ENCODE results near the gene PHPT1.
"Not testable (repeated sequence)": the region's sequence is repeated elsewhere in the genome, so short reads cannot be mapped to it uniquely, and the experiment has no call there.

- not testable (repeated sequence) for TF ChIP-seq ELF4 (IDR thresholded peaks at IDR 0.05); FOXA1 (IDR thresholded peaks at IDR 0.05); BHLHE40 (IDR thresholded peaks at IDR 0.05; ENCODE audit: borderline replicate concordance); SP1 (IDR thresholded peaks at IDR 0.05)
Measured at GRCh38 chr9:136882947-136883283, 33.7 kb downstream of the PHPT1 start.
